GM21737 (cell line): ENCODE results near the gene RCAN2.
"Not testable (repeated sequence)": the region's sequence is repeated elsewhere in the genome, so short reads cannot be mapped to it uniquely, and the experiment has no call there.

Experiments used
- ATAC-seq: cut with Tn5 transposase; IDR thresholded peaks from one replicate; pipeline ENCODE4 v1.9.1; 2021; ENCODE audit warnings: mild to moderate bottlenecking, moderate library complexity; ENCODE audit not compliant: unreplicated experiment

RCAN2 gene

DNA sequence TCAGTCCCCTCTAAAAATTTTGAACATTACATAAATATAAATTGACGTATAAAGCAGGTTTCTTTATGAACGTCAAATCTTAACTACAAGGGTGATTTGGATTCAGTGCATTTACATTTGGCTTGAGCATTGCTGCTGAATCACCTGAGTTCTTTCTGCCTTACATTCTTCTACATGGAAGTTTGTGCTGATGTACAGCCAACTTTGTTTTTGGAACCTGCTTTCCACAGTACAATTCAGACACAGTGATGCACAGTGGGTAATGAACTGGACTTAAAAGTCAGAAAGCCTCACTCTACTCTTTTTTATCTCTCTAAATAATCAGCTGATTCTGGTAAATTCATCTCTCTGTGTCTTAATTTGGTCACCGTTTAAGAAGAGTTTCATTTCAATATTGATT is 47.6 kb downstream of the RCAN2 start:
- no peak for ATAC-seq

DNA sequence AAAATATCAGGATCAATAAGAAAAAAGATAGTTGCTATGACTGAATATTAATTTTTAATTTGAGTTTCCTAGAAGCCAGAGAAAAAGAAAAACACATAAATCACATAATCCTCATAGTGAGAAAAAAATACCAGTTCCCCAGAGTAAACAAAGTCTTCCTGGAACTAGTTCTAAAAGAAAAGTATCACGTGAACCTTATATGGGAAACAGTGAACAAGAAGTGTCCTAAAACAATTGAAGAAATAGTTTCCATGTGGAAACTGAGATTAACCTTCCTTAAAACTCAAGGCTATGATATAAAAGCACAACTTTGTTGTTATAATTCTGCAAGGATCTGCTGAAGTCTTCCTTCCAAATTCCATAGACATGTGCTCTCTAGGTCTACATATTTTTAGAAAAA is 50.6 kb downstream of the RCAN2 start:
- ATAC-seq: no peak

DNA sequence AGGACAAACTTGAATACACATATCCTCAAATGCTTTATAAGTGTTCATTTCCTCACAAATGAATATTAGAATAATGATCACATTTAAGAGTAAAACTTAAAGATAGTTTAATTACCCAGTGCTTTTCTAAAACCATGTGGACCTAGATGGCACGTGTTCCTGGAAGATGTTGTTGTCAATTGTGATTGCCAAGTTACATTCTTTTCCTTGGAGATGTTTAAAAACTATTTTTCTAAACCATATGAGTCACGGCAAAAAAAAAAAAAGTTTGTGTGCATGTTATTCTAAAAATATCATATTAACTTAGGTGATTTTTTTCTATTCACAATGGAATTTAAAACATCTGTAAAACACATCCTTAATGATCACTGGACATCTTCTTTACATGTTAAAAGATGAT is 51.1 kb downstream of the RCAN2 start:
- ATAC-seq: no peak

DNA sequence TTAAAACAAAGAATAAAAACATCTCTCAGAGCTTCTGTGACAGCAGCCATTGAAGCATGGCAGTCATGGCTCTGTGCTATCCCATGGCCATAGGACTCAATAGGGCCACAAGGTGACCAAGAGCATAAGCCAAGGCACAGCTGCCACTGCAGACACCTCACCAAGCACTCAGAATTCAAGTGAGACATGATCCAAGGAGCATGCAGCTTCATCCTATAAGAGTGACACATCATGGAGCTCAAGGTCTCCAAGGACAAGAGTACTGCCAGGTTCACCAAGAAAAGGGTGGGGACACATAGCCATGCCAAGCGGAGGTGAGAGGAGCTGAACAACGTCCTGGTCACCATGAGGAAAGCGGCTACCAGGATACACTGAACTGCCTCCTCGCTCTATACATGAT is 53.0 kb downstream of the RCAN2 start:
- no peak for ATAC-seq

DNA sequence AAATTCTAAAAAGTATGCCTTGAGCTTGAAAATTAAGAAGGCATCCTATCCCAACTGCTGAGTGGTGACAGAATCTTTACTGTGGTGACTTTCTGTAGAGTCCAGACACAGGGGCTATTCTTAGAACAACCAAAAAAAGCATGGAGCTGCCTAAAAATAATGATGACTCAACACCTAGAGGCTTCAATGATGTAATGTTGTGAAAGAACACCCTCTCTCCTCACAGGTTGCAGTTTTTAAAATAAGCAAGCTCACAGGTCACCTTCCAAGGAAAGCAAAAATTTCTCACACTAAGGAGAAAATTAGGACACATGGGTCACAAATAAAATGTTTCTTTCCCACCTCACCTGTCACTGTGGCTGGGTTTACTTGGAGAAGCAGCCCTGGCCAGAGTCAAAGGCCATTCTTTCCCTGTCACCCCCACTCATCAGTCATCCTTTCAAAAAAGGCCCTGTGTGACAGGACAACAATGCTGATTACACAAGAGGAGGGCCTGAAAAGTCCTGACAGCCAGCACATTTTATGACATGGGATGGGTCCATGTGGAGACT is 53.5 kb downstream of the RCAN2 start:
- ATAC-seq: no peak

DNA sequence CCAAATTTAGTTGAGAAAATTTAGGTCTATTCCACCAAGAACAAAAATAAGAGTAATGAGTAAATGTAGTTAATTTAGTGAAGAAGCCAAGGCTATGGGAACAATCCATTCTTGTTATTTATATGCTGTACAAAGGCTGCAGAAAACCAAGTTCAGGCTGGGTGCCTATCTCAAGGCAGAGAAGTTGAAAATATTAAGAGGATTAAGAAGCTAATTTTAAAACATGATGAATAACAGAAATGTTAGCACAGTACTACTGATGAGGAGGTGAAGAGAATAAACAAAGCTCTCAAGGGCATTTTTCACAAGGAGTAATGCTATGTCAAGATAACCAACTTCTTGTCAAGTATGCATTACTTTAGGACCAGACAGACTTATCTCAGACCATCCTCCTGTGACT is 68.6 kb downstream of the RCAN2 start:
- ATAC-seq: no peak

DNA sequence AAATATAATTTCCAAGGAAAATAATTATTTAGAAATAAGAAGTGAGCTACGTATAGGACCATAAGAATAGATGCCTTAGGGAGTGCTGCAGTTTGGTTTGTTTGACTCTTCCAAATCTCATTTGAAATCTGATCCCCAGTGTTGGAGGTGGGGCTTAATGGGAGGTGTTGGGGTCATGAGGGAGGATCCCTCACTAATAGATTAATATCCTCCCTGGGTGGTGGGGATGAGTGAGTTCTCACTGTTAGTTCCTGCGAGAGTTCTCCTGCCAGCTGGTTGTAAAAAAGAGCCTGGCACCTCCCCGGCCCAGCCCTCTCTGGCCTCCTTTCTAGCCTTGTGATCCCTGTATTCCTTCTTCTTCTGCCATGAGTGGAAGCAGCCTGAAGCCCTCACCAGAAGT is 69.3 kb downstream of the RCAN2 start:
- no peak for ATAC-seq

DNA sequence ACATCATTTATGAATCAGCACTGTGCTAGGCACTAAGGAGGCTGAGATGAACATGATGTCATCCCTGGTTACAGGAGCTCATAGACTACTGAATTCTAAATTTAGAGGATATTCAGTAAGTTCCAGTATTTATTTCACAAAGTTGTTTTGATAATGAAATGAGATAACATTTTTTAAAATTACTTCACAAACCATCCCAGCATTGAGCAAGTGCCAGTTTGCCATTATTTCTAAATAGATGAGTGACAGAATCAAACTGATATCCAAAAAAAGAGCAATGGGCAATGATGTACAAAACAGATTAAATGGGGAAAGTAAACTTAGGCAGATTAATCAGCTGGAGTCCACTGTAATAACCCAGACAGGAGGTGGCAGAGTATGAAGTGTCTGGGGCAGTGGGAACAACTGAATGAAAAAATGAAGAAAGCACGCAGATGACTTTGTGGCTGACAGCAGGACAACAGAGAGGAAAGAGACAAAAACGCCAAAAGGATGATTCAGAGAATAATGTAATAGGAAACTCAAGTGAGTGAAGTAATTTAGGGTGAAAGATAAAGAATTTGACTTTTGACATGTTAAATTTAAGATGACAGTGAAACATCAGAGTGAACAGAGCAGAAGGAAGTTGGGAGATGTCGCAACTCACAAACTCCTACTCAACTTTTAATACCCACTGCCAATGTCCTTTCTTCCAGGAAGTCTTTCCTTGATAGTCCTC is 70.2 kb downstream of the RCAN2 start:
- no peak for ATAC-seq

DNA sequence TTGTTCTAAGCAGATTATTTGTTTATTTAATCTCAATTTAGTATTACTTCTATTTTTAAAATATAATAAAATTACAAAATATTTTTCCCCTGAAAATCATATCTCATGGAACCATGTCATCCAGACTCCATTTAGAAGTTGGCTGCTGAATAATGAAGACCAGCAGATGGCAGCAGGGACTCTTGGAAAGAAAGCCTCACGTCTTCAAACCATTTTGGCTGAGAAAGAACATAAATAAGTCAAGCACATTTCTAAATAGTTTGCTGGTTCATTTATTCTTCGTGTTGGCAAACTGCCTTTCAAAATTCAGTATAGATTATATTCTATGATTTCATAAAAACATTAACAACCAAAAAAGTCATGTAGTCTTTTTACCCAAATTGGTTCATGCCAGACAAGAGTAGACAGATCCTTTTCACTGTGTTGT is 71.7 kb downstream of the RCAN2 start:
- ATAC-seq: no peak

DNA sequence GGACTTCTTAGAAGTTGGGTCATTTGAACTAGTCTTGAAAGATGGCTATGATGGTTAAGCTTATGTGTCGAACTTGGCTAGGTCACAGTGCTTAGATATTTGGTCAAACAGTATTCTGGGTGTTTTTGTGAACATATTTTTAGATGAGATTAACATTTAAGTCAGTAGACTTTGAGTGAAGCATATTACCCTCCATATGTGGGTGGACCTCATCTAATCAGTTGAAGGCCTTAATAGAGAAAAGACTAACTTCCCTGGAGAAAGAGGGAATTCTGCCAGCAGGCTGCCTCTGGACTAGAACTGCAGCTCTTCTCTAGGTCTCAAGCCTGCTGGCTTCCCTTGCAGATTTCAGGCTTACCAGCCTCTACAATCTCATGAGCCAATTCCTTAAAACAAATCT is 76.9 kb downstream of the RCAN2 start:
- ATAC-seq: no peak

DNA sequence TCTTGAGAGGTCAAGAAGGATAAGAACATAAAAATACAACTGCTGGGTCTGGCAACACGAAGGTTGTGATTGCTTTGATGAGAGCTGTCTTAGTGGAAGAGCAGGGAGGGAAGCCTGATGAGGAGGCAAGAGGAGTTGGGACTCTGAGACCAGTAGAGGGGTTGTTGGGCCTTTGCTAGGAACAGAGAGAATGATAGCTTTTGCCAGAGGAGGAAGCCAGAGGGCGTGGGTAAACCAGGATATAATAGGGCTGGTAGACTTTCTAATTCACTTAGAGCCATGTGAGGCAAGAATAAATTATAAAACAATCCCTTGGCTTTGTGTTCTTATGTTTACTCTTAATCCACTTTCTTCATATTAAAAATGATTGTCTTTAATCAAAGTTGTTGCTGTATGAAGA is 78.6 kb downstream of the RCAN2 start:
- ATAC-seq: no peak

DNA sequence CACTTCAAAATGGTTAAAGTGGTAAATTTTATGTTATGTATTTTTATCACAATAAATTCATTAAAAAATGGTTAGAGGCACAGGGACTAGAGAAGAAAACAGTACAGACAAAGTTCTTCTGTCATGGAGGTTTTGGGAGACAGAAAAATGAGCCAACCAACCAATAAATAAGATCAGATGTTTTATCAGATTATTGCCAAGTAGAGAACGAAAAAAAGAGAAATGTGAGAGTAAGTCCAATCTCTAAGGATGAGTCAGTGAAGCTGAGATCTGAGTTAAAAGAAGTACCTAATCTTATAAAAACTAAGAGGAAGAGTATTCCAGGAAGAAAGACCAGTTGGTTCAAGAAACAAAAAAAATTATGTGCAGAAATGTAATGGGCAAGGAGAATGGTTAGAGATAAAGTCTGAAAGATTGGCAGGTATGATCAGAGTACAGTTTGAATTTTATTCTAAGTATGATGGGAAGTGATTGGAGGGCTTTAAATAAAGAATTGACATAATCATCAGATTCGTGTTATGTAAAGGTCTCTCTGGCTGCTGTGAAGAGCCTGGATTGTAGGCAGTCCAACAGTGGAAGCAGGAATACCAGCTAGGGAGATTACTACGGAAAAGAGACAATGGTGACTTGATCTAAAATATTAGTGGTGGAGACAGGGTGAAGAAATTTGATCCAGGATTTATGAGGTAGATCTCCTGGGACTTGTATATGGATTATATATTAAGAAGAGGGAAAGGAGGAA is 79.6 kb downstream of the RCAN2 start:
- ATAC-seq: no peak

DNA sequence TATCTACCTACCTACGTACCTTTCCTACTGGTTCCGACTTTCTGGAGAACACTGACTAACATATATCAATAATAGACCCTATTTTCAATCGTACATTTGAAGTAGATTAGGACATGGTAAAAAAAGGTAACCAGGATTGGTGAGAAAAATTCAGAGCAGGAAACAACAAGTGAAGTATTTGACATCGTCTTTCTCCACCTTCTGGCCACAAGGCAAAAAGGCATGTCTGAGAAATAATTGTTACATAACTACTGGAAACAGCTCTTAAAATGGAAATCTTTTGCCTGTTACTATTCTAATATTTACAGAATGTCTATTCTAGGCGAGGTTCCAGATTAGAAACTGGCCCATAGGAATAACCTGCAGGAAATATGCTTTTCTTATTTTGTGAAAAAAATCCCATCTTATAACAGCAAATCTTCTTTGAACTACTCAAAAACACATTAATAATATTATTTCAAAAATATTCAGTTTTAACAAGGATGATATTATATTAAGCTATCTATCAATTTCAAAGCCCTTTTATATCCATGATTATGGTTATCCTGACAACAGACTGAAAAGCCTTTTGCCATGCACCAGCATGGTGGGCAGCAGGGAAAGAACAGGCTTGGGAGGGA is 80.8 kb downstream of the RCAN2 start:
- ATAC-seq: no peak

DNA sequence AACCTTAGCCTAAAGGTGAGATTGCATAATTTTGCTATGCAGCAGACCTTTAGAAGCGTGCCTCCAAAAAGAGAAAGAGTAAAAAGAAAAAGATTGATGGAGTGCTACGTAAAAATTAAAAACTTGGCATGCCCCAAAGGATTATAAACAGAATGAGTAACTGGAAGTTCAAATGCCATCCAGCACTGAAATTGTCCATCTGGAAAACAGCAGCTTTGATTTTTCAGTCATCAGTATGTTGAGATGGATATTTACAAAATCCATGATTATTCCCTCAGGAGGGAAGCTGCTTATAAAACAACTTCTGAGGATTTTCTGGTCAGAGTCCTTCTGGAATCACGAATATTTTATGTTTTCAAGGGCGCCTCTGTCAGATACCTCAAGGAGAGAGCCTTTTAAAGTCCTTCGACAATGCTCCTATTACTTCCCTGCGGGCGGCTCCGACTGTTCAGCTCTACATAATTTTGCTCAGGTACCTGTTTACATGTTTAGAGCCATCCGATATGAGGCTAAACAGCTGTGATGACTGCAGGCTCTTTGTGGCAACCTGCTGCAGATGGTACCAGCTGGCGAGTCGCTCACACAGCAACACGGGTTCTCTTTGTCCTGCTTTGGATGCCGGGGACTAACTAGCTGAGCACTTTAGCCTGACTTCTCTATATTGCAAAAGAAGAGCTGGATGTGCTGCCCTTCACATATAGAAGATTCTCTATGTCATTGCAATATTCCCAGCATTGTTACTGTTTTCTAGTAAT is 83.3 kb downstream of the RCAN2 start:
- no peak for ATAC-seq

DNA sequence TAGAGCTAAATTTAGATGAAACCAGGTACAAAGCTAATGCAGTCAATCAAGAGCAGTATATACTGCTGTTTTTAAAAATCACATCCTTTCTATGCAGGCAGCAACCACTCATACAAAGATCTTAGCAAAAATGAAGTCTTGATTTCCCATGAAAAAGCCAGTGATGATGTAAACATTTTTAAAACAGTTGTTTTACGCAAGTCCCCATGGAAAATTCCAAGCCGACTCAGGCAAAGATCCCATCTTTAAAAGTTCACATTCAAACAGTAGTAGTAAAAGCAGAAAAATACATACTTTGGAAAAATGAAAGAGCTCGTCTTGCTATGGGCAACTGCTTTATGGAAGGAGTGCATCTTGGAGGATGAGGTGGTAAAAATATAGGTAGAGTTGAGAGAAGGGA is 84.0 kb downstream of the RCAN2 start:
- no peak for ATAC-seq

DNA sequence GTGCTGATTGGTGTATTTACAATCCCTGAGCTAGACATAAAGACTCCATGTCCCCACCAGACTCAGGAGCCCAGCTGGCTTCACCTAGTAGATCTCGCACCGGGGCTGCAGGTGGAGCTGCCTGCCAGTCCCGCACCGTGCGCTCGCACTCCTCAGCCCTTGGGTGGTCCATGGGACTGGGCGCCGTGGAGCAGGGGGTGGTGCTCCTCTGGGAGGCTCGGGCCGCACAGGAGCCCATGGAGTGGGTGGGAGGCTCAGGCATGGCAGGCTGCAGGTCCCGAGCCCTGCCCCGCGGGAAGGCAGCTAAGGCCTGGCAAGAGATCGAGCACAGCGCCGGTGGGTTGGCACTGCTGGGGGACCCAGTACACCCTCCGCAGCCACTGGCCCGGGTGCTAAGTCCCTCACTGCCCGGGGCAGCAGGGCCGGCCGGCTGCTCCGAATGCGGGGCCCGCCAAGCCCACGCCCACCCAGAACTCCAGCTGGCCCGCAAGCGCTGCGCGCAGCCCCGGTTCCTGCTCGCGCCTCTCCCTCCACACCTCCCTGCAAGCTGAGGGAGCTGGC is 85.5 kb downstream of the RCAN2 start:
- ATAC-seq: not testable (repeated sequence)

DNA sequence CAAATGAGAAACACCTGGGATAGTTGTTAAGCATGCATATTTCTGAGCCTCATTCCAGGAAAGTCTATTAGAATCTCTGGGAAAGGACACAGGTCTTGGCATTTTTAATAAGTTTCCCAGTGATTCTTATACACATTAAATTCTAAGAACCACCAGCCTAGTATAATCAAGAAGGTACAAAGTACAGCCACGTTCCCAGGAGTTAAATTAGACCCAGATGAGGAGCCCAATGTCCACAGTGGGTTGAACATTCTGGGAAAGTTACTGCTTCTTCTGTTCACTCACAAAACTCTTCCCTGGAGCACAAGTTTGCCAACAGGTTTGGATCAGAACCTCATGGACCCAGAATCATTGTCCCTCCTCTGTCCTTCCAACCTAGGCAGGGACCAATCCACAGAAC is 90.4 kb downstream of the RCAN2 start:
- ATAC-seq: no peak

DNA sequence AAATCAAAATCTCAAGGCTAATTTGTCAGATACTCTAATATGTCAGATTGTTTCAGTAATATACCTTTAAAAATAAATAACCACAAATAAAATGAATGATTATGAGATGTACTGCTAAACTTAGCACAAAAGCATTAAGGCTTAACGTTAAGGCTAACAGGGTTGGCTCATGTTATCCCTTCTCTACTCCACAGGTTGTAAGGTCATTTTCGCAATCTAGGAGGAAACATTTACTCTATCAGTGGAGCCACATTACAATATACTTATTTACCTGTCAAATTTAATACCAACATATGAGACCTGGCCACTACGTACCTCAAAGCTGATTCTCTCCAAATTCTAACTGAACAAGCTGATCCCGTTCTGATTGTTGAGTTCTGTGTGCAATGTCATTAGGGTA is 95.7 kb downstream of the RCAN2 start:
- ATAC-seq: no peak

DNA sequence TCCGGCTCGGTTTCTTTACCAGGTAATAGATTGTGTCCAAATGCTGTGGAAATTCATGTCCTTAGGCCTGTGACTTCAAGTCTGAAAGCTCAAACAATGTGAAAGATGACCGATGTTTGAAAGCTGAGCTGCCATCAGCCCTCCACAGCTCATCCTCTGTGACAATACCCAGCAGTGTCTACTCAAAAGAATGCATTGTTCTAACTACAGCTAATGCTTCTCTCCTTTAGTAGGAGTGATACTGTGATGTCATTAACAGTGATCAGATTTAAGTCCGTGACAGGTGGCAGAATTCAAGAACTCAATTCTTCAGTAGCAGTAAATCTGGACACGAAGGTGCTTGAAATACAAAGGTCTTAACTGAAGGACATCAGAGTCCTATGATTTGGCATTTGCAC is 97.3 kb downstream of the RCAN2 start:
- no peak for ATAC-seq

DNA sequence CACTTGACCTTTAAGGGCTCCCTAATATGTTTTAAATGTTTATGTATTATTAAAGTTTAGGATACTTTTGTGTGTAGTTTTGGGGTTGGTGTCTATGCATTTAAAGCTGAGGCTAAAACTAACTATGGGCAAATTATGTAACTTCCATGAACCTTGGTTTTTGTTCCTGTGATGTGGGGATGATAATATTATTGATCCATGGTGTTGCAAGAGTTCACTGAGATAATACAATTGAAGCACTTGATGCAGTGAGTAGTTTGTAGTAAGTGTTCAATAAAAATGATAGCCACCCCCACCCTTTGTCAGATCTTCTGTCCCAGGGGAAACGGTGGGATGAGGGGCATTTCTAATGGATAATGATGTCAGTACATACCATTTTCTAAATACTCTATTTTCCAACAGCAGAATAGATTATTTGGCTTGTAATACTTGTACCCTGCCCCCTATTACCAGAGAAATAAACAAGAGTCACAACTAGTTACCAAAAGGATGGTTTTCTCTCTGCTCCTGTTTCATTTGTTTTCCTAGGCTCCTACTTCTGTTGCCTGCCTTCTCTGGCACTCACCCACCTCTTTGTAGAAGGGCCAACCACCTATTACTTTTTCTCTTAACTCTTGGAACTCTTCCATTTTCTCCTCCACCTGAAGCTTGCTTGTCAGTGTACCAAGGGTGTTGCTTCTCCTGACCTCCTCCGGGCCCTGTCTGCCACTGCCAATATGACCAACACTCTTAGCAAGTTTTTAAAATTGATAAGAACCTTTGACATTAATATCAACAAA is 97.9 kb downstream of the RCAN2 start:
- ATAC-seq: no peak
